GM19328 (cell line): ENCODE results near the gene TRPM7.
"Not testable (repeated sequence)": the region's sequence is repeated elsewhere in the genome, so short reads cannot be mapped to it uniquely, and the experiment has no call there.

Experiments
- ATAC-seq: cut with Tn5 transposase; IDR thresholded peaks from one replicate; pipeline ENCODE4 v1.9.1; 2021; ENCODE audit warnings: mild to moderate bottlenecking, moderate library complexity; ENCODE audit not compliant: unreplicated experiment

Gene TRPM7

GRCh38 chr15:50686469-50687301 lies at the start of gene TRPM7:
Gene TRPM7 (minus strand): TSS chr15:50686797. CDS start chr15:50686533, 264 bp downstream.
- ATAC-seq: peak; percentile 79

GRCh38 chr15:50735156-50735555 lies 48.6 kb upstream of the TRPM7 start:
- no peak for ATAC-seq

GRCh38 chr15:50726315-50726714 lies 39.7 kb upstream of the TRPM7 start:
- no peak for ATAC-seq

- no peak for ATAC-seq
Measured at GRCh38 chr15:50718700-50719125, 32.1 kb upstream of the TRPM7 start.

GRCh38 chr15:50712018-50712417 lies 25.4 kb upstream of the TRPM7 start:
- ATAC-seq: no peak

GRCh38 chr15:50710585-50710984 lies 24.0 kb upstream of the TRPM7 start:
- no peak for ATAC-seq

- ATAC-seq: no peak
Measured at GRCh38 chr15:50707878-50708427, 21.4 kb upstream of the TRPM7 start.

- no peak for ATAC-seq
Measured at GRCh38 chr15:50702762-50703334, 16.3 kb upstream of the TRPM7 start.

- no peak for ATAC-seq
Measured at GRCh38 chr15:50698101-50698500, 11.5 kb upstream of the TRPM7 start.

- no peak for ATAC-seq
Measured at GRCh38 chr15:50697109-50697797, 10.7 kb upstream of the TRPM7 start.

GRCh38 chr15:50694634-50695165 lies 8.1 kb upstream of the TRPM7 start:
- ATAC-seq: not testable (repeated sequence)

GRCh38 chr15:50687302-50687902 lies 805 bp upstream of the TRPM7 start:
- ATAC-seq: peak; percentile 3

GRCh38 chr15:50685976-50686468 lies 575 bp downstream of the TRPM7 start:
- ATAC-seq: peak; percentile 35

- ATAC-seq: no peak
Measured at GRCh38 chr15:50685191-50685975, 1.2 kb downstream of the TRPM7 start.

- no peak for ATAC-seq
Measured at GRCh38 chr15:50681467-50681866, 5.1 kb downstream of the TRPM7 start.

GRCh38 chr15:50676799-50677483 lies 9.7 kb downstream of the TRPM7 start:
- ATAC-seq: no peak

GRCh38 chr15:50675535-50676144 lies 11.0 kb downstream of the TRPM7 start:
- no peak for ATAC-seq

- no peak for ATAC-seq
Measured at GRCh38 chr15:50670115-50670514, 16.5 kb downstream of the TRPM7 start.

GRCh38 chr15:50669611-50670010 lies 17.0 kb downstream of the TRPM7 start:
- no peak for ATAC-seq
